Middle frontal gyrus (tissue), 1 donor: ENCODE data around the gene PDCD1LG2.
"Not testable (repeated sequence)": the region's sequence is repeated elsewhere in the genome, so short reads cannot be mapped to it uniquely, and the experiment has no call there.

ENCODE experiments used
- DNase-seq: peaks from one replicate; pipeline ENCODE4 v3.0.0-alpha.2; 2015; ENCODE audit warnings: low spot score; ENCODE audit errors: extremely low spot score

PDCD1LG2 gene

DNA sequence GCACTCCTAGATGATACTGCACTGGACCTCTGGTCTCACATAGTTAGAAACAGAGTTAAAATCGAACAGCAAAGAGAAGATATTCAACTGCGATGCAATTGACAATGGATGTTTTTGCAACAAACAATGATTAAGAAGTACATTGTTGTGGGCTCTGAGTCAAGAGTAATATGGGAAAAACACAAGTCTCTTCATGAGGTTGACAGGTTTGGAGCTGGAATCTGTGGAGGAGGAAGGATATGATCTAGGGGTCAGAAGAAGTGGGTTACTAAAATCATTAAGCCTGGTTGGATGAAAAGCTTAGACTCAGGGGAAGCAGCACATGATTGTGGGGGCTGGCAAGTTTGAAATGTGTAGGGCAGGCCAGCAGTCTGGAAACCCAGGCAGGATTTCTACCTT lies 53.1 kb downstream of the PDCD1LG2 start:
- no peak for DNase-seq

DNA sequence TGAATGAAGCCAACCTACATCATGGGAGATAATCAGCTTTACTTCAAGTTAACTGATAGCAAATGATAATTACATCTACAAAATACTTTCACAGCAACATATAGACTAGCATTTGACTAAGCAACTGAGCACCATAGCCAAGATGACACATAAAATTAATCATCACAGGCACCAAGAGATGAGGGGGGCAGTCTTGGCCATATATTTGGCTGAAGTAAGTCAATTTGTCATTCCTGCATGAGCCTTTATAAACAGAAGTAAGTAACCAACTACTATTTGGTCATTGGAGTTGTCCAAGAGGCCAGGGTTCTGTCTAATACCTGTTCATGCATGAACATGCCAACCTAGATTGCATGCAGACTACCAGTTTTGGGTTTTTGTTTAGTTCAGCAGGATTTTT lies 53.6 kb downstream of the PDCD1LG2 start:
- no peak for DNase-seq

GRCh38 chr9:5566054-5566618 lies 55.8 kb downstream of the PDCD1LG2 start:
- DNase-seq = no peak

- no peak for DNase-seq
Measured at GRCh38 chr9:5568868-5569267, 58.5 kb downstream of the PDCD1LG2 start.

- no peak for DNase-seq
Measured at GRCh38 chr9:5569409-5569808, 59.1 kb downstream of the PDCD1LG2 start.

DNA sequence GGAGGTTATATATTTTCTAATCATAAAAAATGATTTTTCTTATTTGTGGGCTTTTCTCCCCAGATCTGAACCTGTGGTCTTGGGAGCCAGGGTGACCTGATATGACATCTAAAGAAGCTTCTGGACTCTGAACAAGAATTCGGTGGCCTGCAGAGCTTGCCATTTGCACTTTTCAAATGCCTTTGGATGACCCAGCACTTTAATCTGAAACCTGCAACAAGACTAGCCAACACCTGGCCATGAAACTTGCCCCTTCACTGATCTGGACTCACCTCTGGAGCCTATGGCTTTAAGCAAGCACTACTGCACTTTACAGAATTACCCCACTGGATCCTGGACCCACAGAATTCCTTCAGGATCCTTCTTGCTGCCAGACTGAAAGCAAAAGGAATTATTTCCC lies 59.6 kb downstream of the PDCD1LG2 start:
- DNase-seq = no peak

DNA sequence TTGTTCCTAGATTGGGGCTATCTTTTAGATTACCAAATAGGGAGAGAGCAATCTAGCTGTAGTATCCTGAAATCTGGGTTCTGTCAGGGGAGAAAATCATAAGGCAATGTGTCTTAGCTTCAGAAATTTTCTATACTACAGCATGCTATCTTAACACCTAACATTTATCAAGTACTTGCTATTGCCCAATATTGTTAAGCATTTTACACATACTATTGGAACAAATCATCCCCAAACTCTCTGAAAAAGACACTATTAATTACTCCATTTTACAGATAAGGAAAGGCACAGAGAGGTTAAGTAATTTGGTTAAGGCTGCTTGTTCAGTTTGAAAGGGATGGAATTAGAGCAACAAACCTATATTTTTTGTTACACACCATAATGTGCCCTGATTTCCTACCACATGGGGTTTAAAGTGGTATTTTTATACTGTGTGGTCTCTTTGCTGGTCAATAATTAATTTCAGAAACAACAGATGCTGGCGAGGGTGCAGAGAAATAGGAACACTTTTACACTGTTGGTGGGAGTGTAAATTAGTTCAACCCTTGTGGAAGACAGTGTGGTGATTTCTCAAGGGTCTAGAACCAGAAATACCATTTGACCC lies 61.4 kb downstream of the PDCD1LG2 start:
- no peak for DNase-seq

DNA sequence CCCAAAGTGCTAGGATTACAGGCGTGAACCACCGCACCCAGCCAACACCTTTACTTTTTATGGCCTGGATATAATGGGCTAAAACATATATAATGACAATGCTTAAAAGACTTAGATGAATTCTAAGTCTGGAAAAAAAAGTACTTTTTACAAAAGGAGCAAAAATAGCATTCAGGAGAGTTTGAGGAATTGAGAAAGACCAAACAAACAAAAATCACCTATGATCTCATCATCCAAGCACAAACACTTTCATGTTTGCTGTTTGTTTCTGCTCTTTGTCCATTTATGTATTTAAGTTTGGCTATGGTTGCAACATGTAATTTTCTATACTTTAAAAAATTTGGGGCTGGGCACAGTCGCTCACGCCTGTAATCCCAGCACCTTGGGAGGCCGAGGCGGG lies 63.8 kb downstream of the PDCD1LG2 start:
- DNase-seq = no peak

DNA sequence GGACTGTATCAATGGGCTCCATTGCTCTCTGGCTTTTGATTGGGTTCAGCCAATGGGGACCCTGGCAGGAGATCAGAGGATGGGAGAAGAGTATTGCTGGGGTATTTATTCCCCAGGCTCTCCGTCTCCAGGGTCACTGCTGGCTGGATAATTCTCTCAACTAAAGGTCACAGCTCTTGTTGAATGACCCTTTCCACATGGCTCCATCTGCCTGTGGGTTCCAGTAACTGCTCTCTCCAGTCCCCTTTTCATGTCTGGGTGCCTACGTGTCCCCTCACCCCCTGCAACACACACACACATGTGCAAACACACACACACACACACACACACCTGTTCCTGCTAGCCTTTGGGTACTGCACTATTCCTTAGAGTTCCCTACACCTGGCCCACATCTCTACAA lies 64.7 kb downstream of the PDCD1LG2 start:
- no peak for DNase-seq

GRCh38 chr9:5577225-5577624 lies 66.9 kb downstream of the PDCD1LG2 start:
- no peak for DNase-seq

GRCh38 chr9:5578018-5578697 lies 67.8 kb downstream of the PDCD1LG2 start:
- no peak for DNase-seq

GRCh38 chr9:5578698-5579085 lies 68.4 kb downstream of the PDCD1LG2 start:
- DNase-seq = no peak

GRCh38 chr9:5579881-5580280 lies 69.5 kb downstream of the PDCD1LG2 start:
- no peak for DNase-seq

- no peak for DNase-seq
Measured at GRCh38 chr9:5580650-5581049, 70.3 kb downstream of the PDCD1LG2 start.

GRCh38 chr9:5581706-5582105 lies 71.4 kb downstream of the PDCD1LG2 start:
- not testable (repeated sequence) for DNase-seq

DNA sequence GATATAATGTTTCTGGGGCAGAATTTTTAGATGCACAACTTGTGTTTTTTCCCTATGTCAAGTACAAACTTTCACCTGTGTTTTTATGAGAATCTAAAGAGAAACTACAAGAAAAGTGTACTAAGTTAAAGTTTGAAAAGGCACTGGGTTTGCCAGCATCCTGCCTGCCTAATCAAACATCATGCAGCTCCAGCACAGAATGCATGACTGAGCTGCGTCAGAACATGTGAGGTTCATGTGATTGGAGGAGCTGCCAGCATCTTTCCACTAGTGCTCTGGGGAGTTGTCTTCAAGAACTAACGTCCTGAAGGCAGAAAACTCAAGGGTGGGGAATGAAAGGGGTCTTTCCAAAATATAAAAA lies 72.5 kb downstream of the PDCD1LG2 start:
- DNase-seq = no peak

GRCh38 chr9:5586391-5586802 lies 76.1 kb downstream of the PDCD1LG2 start:
- DNase-seq = no peak

DNA sequence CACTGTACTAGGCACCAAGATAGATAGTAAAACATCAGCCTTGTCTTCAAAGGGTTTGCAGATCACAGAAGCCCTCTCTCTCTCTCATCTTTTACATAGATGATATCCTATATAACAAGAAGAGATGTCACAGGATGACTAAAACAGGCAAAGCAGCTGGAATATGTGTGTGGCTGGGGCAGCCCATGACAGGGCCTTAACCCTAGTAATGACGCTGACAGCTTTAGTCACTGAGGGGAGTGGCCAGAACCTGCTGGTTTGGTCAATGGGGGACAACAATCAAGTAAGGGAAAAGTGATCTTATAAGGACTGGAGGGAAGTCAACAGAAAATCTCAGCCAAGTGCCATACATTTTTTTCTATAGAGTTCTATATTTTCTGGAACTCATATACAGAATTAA lies 76.7 kb downstream of the PDCD1LG2 start:
- no peak for DNase-seq

- no peak for DNase-seq
Measured at GRCh38 chr9:5592231-5592630, 81.9 kb downstream of the PDCD1LG2 start.

GRCh38 chr9:5592904-5593303 lies 82.6 kb downstream of the PDCD1LG2 start:
- DNase-seq = no peak

- no peak for DNase-seq
Measured at GRCh38 chr9:5593904-5594303, 83.6 kb downstream of the PDCD1LG2 start.

GRCh38 chr9:5596173-5596572 lies 85.8 kb downstream of the PDCD1LG2 start:
- DNase-seq = no peak
